Right ventricle myocardium inferior (tissue), 1 donor: Measurements from ENCODE around the gene CAVIN1. TPM values are rescaled to one million over a fixed set of nuclear protein-coding genes. Genes with fewer than 3 reads are reported as not detected.
"Not testable (repeated sequence)": the region's sequence is repeated elsewhere in the genome, so short reads cannot be mapped to it uniquely, and the experiment has no call there.

Source experiments
- ATAC-seq: fragments of 200-7000 bp; cut with Tn5 transposase; one replicate; pipeline ENCODE4 v1.9.1; 2020; ENCODE audit warnings: mild to moderate bottlenecking, moderate library complexity
- DNase-seq: peaks from one replicate; pipeline ENCODE4 v3.0.0; 2021; ENCODE audit errors: missing footprints
- intact Hi-C: fragments of 100-400 bp; cut with DNase I; formaldehyde crosslinking; loops from one replicate; pipeline ENCODE4 v1.11.0; 2022
- total RNA-seq: library from RNA; stranded (reverse); fragmentation: NEBNext Ultra II Directional; extraction: Animal tissue kit (Norgen Biotek cat#: 25700); gene quantifications from one replicate; pipeline ENCODE4 v1.2.1, GENCODE V29; 2021
- donor health status: DM: no; HTN: yes; CAD: no; lungs with severe emphysema.

CAVIN1 gene
- total RNA-seq, 1 donor from 2014 or later, result 240 TPM

DNA sequence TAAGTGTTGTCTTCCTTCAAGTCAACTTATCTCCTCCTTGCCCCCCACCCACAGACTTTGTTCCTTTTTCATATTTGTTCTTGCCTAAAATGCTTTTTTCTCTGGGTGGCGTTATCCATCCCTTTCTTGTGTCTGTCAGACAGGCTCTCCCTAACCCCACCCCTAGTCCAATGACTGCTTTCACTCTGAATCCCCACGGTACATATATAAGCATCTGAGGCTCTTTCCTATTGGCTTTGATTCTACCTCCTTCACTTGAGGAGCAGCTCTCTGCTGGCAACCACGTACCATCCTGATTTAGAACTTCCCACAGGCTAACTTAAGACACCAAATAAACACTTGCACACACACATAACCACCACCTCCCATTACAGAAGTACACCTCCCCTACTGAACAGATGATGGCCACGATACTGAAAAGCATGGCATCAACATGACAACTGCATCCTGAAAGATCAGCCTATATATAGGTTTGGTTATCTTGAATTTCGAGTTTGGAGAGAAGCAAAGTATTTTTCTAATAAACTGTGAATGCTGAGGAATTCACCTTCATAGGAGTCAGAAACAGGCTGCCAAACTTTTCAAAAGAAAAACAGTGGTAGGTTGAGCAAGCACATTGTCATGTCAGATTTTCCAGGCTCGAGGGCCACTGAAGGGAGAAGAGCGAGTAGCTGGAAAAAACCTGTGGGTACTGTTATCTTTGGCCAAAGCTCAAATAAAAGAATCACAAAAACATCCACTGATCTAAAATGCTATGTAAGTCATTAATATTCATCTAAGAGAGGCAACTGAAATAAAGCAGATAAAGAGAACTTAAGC is 59.1 kb downstream of the CAVIN1 start:
- intact Hi-C loops, result no loop called here
- ATAC-seq (no peak), DNase-seq (no peak)

DNA sequence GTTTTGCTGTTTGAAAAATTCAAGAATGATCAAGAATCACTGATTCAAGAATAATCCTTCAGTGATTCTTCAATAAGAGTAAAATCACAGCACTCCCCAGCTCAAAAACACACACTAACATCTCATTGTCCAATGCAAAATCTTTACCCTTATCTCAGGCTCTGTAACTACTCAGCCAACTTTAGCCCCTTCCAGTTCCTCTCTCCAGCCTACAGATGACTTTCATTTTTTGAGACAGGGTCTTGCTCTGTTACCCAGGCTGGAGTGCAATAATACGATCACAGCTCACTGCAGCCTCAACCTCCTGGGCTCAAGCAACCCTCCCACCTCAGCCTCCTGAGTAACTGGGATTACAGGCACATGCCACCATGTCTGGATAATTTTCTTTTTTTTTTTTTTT is 59.8 kb downstream of the CAVIN1 start:
- ATAC-seq, result no peak
- intact Hi-C loops, result no loop called here

DNA sequence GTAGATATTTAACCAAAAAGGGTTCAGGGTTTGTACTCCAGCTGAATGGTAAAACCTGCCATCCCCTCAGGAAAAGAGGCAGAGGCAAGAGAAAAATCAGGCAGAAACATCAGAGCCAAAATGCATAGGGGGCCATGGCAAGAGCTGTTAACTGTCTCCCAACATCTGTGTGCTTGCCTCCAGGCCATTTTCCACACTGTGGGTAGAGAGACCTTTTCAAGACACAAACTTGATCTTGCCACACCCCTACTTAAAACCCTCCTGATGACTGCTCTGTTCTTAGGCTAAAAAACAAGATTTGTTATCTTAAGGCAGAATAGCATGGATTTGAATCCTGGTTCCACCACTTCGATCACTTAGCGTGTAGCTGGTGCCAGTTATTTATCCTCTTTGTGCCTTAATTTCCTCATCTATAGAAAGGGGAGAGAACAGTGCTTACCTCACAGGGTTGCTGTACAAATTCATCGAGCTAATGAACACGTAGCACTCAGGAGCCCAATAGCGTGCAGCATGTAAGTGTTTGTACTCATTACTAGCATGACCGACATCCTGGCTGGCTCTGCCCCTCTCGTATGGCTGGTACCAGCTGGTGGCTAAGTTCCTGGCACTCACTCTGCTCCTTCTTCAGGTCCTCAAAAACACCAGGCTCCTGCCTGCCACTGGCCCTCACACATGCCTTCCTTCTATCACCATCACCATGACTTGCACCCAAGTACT is 60.7 kb downstream of the CAVIN1 start:
- ATAC-seq (peak; percentile 66), DNase-seq (no peak)
- intact Hi-C loops, result no loop called here

More for the DNA sequence above, 59.8 kb downstream of the CAVIN1 start:
- no peak for DNase-seq

DNA sequence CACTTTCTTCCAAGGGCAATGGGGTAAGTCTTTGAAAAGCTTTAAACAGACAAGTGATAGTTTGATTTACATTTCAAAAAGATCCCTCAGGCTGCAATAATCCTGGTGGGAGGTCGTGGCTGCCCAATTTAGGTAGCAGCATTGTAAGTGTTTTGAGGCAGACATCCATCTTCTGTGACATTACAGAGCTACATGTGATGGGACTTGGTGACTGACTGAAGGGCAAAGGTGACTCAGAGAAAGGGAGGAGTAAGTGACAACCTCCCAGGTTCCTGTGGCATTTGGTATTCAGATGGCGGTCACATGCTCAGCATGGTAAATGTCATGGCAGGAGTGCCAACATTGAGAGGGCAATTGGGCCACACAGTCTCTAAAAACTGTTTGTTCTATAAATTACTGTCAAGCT is 61.3 kb downstream of the CAVIN1 start:
- ATAC-seq, result peak; percentile 35
- no peak for DNase-seq
- intact Hi-C loops, result no loop called here

DNA sequence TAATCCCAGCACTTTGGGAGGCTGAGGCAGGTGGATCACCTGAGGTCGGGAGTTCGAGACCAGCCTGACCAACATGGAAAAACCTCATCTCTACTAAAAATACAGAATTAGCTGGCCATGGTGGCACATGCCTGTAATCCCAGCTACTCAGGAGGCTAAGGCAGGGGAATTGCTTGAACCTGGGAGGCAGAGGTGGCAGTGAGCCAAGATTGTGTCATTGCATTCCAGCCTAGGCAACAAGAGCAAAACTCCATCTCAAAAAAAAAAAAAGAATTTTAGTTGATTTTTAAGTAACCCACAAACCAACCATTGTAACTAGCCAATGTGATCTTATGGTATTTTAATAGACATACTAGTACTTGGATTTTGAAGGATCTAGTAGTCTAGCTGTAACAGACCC is 62.7 kb downstream of the CAVIN1 start:
- ATAC-seq, DNase-seq, intact Hi-C loops: not testable (repeated sequence)

DNA sequence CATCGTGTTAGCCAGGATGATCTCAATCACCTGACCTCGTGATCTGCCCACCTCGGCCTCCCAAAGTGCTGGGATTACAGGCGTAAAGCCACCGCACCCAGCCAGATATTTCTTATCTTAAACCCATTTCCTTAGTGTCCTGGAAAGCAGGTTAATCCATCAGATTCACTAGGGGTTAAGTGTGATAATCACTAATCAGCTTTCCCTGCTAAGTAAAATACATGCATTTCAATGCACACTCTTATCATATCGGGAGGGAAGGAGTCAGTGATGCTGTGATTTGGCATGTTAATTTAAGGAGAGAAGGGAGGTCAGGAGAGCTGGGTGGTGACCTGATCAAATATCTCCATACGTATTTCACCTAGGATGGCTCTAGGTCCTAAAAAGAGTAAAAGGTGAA is 63.9 kb downstream of the CAVIN1 start:
- ATAC-seq (no peak), DNase-seq (no peak)
- intact Hi-C loops, result no loop called here

DNA sequence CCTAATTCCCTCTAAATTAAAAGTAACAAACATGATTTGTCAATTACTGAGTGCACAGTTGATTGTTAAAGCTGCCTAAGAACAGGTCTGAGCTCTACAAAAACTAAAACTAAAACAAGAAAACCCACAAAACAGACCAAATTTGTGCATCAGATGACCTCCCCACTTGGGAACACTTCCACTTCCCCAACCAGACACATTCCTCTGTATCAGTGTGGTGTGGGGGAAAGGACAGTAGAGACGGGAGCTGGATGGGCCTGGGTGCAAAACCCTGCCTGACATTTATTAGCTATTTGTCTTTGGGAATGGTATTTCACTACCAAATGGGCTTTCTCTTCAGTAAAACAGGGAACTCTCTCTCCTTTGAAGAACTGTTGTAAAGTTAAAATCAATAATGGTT is 64.6 kb downstream of the CAVIN1 start:
- intact Hi-C loops, result no loop called here
- no peak for ATAC-seq
- no peak for DNase-seq

DNA sequence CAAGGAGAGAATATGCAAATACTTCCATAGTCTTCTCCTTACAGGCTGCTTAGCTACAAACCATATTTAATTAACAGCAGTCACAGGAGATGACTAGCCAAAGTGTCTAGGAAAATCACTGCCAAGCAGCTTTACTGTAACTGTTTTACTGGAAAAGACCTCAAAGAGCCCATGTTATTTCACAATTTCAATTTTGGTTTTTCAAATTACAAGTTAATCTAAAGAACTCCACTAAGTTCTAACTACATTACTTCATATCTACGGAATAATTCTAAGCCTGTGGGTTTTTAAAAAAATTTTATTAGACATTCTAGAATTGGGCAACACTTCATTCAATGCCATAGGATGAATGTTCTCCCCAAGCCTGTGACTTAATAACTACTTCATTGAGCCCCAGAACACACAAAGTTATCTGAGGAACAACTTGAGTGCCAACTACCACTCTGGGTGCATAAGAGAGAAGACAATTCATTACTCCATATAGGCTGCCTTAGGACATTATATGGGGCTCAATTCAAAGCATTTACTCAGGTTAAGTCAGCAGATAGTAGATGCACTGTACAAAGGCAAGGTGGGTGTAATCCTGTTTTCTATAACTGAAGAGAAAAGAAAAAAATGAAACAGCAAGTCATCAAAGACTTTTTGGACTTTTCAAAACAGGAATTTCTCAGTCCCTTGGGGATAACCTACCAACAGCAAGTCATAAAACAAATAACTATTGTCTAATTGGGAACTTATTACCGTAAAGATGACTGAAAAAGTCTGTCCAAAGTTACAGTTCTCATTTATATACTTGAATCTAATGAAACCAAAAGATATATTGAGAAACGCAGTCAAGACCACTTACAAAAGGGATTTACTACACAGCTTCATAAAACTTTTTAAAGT is 67.9 kb downstream of the CAVIN1 start:
- ATAC-seq (no peak), DNase-seq (no peak)
- intact Hi-C loops, result no loop called here

Other genes starting within 250 kb of the CAVIN1 start
- gene KCNH4, start 242.1 kb downstream of the CAVIN1 start, total RNA-seq, result 0.24 TPM
- gene HCRT, start 237.8 kb downstream of the CAVIN1 start, total RNA-seq, result not detected
- 7.1 TPM for gene GHDC, start 228.8 kb downstream of the CAVIN1 start, total RNA-seq
- gene STAT5B, start 146.9 kb downstream of the CAVIN1 start, total RNA-seq, result 32.9 TPM
- 14.6 TPM for gene STAT5A, start 134.8 kb downstream of the CAVIN1 start, total RNA-seq
- 183 TPM for gene STAT3, start 34.8 kb downstream of the CAVIN1 start, total RNA-seq
- 31.1 TPM for gene ATP6V0A1, start 35.6 kb upstream of the CAVIN1 start, total RNA-seq
- 8.6 TPM for gene NAGLU, start 113.0 kb upstream of the CAVIN1 start, total RNA-seq
- 1.4 TPM for gene HSD17B1, start 129.7 kb upstream of the CAVIN1 start, total RNA-seq
- gene COASY, start 138.9 kb upstream of the CAVIN1 start, total RNA-seq, result 45.6 TPM
- 65.9 TPM for gene MLX, start 143.8 kb upstream of the CAVIN1 start, total RNA-seq
- gene PSMC3IP, start 154.5 kb upstream of the CAVIN1 start, total RNA-seq, result 3.4 TPM
- 22.5 TPM for gene RETREG3, start 186.1 kb upstream of the CAVIN1 start, total RNA-seq
- 54.3 TPM for gene TUBG1, start 186.4 kb upstream of the CAVIN1 start, total RNA-seq
- gene TUBG2, start 236.0 kb upstream of the CAVIN1 start, total RNA-seq, result 15.0 TPM